ENCODE data around the gene ADAP1.

- no peak for TF ChIP-seq CTCF (IDR thresholded peaks at IDR 0.05; ENCODE audit: insufficient read depth, low read length)
- TF ChIP-seq GABPA (IDR thresholded peaks at IDR 0.05; ENCODE audit: low read depth): no peak
- TF ChIP-seq POLR2AphosphoS5 (IDR thresholded peaks at IDR 0.05; ENCODE audit: low read depth): no peak
- no peak for TF ChIP-seq REST (IDR thresholded peaks at IDR 0.05; ENCODE audit: insufficient replicate concordance, low read depth)
- no peak for TF ChIP-seq SPI1 (IDR thresholded peaks at IDR 0.05; ENCODE audit: borderline replicate concordance, low read depth)
Observed at GRCh38 chr7:904847-905246, 49.6 kb downstream of the ADAP1 start.
